GM12878 (cell line): ENCODE data around the gene COX6B2.
A peak's percentile ranks its signal among the peaks of the same experiment; 100 is the strongest.

Experiments used
- CTCF ChIP-seq, 3 experiments: IDR thresholded peaks in 2 of 3; conservative IDR thresholded peaks in 1 of 3; 2 replicates each; pipeline ENCODE4 v1.5.1; 2011; ENCODE audit warnings: low read depth in 3 of 3, low read length in 3 of 3, mild to moderate bottlenecking in 3 of 3, control low read depth in 2 of 3, moderate library complexity in 2 of 3, inconsistent platforms in 1 of 3, mixed read lengths in 1 of 3; ENCODE audit not compliant: control insufficient read depth in 2 of 3, insufficient read depth in 1 of 3; ENCODE audit errors: extremely low read depth in 1 of 3
- MEF2A ChIP-seq: IDR thresholded peaks from 2 replicates; pipeline ENCODE4 v1.6.1; 2011; ENCODE audit warnings: low read depth, mild to moderate bottlenecking, low read length, moderate library complexity; ENCODE audit not compliant: insufficient read depth
- NR2C2 ChIP-seq: IDR thresholded peaks from 2 replicates; pipeline ENCODE4 v1.6.1; 2011; ENCODE audit warnings: borderline replicate concordance, low read depth; ENCODE audit not compliant: control insufficient read depth, insufficient read length
- PKNOX1 ChIP-seq: fragments of 450-650 bp; IDR thresholded peaks from 2 replicates; pipeline ENCODE4 v1.6.1; 2016; ENCODE audit warnings: mild to moderate bottlenecking
- POLR2A ChIP-seq: IDR thresholded peaks from 2 replicates; pipeline ENCODE4 v1.6.1; 2011; ENCODE audit warnings: low read depth, mild to moderate bottlenecking, low read length
- POU2F2 ChIP-seq: IDR thresholded peaks from 3 replicates; pipeline ENCODE4 v1.6.1; 2011; ENCODE audit warnings: low read depth, mild to moderate bottlenecking, low read length, borderline replicate concordance
- REST ChIP-seq: IDR thresholded peaks from 2 replicates; pipeline ENCODE4 v1.6.1; 2012; ENCODE audit warnings: mild to moderate bottlenecking, low read depth, low read length
- SUZ12 ChIP-seq: fragments of 200-600 bp; sonication (generic); IDR thresholded peaks from one replicate; pipeline ENCODE4 v1.6.1; 2018; ENCODE audit warnings: antibody characterized with exemption, mild to moderate bottlenecking; ENCODE audit not compliant: unreplicated experiment
- ZBTB33 ChIP-seq: fragments of 450-650 bp; IDR thresholded peaks from 2 replicates; pipeline ENCODE4 v1.6.1; 2017; ENCODE audit warnings: mild to moderate bottlenecking
- ZNF217 ChIP-seq: fragments of 450-650 bp; IDR thresholded peaks from 2 replicates; pipeline ENCODE4 v1.6.1; 2017; ENCODE audit warnings: antibody characterized with exemption, mild to moderate bottlenecking

- no peak for TF ChIP-seq CTCF (IDR thresholded peaks at IDR 0.05 in 2 of 3, conservative IDR thresholded peaks at IDR 0.05 in 1 of 3; ENCODE audit: control insufficient read depth in 2 of 3, extremely low read depth in 1 of 3, insufficient read depth in 1 of 3, low read depth in 3 of 3, low read length in 3 of 3)
- no peak for TF ChIP-seq PKNOX1
- no peak for TF ChIP-seq SUZ12
- TF ChIP-seq POLR2A: 0 out of 2 replicates have a peak, but pooled peaks have one; percentile 21
- TF ChIP-seq REST: no peak
- TF ChIP-seq ZNF217: no peak
- TF ChIP-seq NR2C2: no peak
- TF ChIP-seq ZBTB33: no peak
- TF ChIP-seq MEF2A: no peak
- TF ChIP-seq POU2F2: no peak
These were observed 9.3 kb downstream of the COX6B2 start for GRCh38 chr19:55345101-55345817.
